C4-2B (cell line): ENCODE data around the gene FRMD4A.
"Not testable (repeated sequence)": the region's sequence is repeated elsewhere in the genome, so short reads cannot be mapped to it uniquely, and the experiment has no call there.

Experiments
- H3K27ac ChIP-seq: fragments of 450-650 bp; 2 replicates; pipeline ENCODE4 v1.5.1; 2017
- CTCF ChIP-seq: fragments of 450-650 bp; conservative IDR thresholded peaks from 2 replicates; pipeline ENCODE4 v1.5.1; 2017; ENCODE audit warnings: mild to moderate bottlenecking
- ZFX ChIP-seq: fragments of 450-650 bp; IDR thresholded peaks from 2 replicates; pipeline ENCODE4 v1.6.1; 2017

The FRMD4A gene

DNA sequence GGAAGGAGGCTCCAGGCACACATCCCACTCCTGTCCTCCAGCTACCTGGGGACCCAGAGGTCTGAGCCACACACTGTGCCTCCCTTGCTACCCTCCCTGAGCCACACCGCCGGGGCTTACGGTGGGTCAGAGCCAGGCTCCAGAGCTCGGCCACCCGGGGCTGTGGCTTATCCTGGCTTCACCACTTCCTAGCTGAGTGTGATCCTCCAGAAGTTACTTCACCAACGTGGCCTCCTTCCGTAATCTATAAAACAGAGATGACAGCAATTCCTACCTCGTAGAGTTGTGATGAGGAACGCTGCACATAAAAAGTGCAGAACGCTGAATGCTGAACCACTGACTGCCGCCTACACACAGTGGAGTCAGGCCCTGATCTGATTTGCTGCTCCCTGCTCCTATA lies 458.9 kb downstream of the FRMD4A start:
- TF ChIP-seq ZFX (no peak), CTCF (no peak)
- H3K27ac ChIP-seq: no peak overlapping the region

DNA sequence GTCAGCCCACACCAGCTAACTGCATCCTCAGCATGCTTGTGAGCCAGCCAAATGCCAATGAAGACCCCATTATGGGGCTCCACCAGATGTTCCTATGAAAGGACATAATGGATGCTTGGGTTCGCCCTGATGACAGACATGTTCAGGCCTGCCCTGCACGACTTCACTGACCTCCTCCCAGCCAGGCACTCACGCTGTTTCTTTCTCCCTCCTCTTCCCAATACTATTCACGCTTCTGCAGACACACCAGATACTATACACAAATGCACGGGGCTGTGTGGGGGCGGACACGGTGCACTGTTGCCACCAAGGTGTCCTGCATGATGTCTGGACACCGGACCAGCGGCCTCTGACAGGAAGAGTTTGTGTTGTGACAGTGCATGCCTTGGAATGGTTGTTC lies 459.7 kb downstream of the FRMD4A start:
- TF ChIP-seq ZFX (no peak), CTCF (no peak)

DNA sequence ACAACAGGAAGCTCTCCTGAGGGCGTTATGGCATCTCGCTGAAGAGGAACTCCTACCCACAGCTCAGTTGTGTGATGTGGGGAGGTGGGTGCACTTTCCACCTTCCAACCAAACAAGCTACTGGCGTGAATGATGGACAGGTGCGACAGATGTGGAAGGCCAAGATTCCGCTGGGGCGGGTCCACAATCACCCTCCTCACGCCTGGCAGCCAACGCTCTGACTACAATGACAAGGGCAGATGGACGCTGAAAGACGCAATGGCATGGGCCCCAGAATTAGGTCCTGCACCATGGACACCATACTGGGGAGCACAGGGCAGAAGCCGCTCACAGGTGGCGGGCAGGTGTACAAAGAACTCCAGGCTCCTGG lies 461.4 kb downstream of the FRMD4A start:
- no peak overlapping the region for H3K27ac ChIP-seq
- TF ChIP-seq ZFX (no peak), CTCF (no peak)

More for the DNA sequence above, 459.7 kb downstream of the FRMD4A start:
- H3K27ac ChIP-seq: no peak overlapping the region

DNA sequence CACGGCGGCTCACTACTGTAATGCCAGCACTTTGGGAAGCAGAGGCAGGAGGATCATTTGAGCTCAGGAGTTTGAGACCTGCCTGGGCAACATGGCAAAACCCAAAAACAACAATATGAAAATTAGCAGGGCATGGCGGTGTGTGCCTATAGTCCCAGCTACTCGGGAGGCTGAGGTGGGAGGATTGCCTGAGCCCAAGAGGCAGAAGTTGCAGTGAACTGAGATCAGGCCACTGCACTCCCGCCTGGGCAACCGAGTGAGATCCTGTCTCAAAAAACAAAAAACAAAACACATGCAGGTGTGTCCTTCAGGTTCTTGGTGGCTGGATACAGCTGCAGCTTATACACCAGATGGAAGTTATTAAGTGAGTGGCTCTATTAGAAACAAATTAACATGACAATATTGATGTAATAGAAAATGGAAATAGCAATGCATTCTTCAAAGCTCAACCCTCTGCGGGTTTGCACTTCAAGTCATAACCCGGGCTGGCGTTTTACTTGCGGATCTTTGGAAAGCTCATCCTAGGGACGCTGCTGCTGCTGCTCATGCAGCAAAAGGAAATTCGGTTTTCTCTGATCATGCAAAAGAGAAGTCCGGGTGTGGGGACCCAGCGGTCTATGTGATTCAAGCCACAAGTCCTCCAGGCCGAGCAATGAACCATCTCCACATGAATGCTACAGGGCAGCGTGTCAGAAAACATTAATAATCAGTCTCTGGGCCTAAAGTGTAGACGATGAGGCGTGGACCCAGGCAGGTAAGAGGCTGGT lies 462.0 kb downstream of the FRMD4A start:
- no peak for TF ChIP-seq CTCF
- no peak for TF ChIP-seq ZFX
- H3K27ac ChIP-seq: no peak overlapping the region

DNA sequence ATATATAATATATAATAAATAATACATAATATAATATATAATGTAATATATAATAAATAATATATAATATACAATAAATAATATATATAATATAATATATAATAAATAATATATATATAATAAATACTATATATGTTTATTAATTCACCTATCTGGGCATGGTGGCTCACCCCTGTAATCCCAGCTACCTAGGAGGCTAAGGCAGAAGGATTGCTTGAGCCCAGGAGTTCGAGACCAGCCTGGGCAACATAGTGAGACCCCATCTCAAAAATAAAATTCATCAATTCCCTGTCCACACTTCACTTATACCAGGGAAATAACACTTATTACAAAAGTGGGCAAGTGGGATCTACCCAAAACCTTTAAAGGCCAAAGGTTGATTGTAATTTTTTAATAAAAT lies 462.9 kb downstream of the FRMD4A start:
- no peak for TF ChIP-seq ZFX
- TF ChIP-seq CTCF: no peak
- H3K27ac ChIP-seq: no peak overlapping the region

DNA sequence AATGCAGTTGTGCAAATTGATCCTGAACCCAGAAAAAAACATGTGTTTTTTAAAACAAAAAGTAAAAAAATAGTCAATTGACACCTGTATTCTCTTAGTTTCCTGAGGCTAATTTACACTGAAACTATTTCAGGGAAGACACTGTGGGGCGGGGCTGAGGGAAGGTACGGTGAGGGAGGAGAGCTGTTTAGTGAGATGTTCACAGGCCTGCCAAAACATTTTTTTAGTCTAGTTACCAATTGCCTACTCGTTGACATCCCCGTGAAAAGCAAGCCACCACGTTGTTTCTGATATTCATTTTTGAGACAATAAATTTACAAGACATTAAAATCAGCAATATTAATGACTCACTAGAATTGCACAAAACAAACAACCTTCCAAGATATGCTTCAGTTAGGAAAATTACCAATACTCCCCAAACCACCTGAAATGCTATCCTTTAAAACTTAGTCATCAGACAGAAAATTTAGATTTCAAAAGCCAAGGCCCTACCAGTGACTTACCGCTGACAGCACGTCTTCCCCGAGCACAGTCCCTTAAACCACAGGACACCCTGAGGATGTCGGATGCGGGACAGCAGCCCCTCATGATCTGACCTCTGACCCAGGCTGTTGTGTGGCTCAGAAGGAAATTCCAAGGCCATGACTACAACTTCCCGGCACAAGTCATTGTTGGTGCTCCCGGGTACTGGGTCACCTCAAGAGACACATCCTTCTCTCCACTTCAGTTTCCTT lies 464.8 kb downstream of the FRMD4A start:
- TF ChIP-seq ZFX (no peak), CTCF (no peak)
- no peak overlapping the region for H3K27ac ChIP-seq

DNA sequence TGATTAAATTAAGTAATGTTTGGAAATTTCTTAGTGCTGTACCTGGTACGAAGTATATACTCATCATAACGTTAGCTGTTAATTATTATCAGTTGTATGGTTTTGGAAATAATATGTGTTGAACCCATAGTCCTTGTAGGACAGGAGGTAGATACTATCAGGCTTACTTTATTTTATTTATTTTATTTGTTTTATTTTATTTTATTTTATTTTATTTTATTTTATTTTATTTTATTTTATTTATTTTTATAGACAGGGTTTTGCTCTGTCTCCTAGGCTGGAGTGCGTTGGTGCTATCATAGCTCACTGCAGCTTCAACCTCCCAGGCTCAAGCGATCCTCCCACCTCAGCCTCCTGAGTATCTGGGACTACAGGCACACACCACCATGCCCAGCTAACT lies 465.5 kb downstream of the FRMD4A start:
- not testable (repeated sequence) for H3K27ac ChIP-seq
